Measurements from ENCODE around the gene CHI3L1.

Gene CHI3L1

GRCh38 chr1:203167026-203167912, 19.2 kb downstream of the CHI3L1 start:
- DNase-seq: no peak

GRCh38 chr1:203166192-203166940, 20.1 kb downstream of the CHI3L1 start:
- no peak for DNase-seq

- DNase-seq: no peak
Measured at GRCh38 chr1:203165800-203166161, 20.7 kb downstream of the CHI3L1 start.

GRCh38 chr1:203165101-203165799, 21.3 kb downstream of the CHI3L1 start:
- DNase-seq: no peak

GRCh38 chr1:203163891-203164635, 22.4 kb downstream of the CHI3L1 start:
- DNase-seq: no peak

GRCh38 chr1:203162403-203162802, 24.1 kb downstream of the CHI3L1 start:
- no peak for DNase-seq

- no peak for DNase-seq
Measured at GRCh38 chr1:203161703-203162102, 24.8 kb downstream of the CHI3L1 start.

- no peak for DNase-seq
Measured at GRCh38 chr1:203161175-203161574, 25.3 kb downstream of the CHI3L1 start.

- no peak for DNase-seq
Measured at GRCh38 chr1:203159844-203160243, 26.7 kb downstream of the CHI3L1 start.

- DNase-seq: no peak
Measured at GRCh38 chr1:203158960-203159665, 27.4 kb downstream of the CHI3L1 start.

GRCh38 chr1:203158423-203158822, 28.1 kb downstream of the CHI3L1 start:
- no peak for DNase-seq

- no peak for DNase-seq
Measured at GRCh38 chr1:203156280-203156679, 30.2 kb downstream of the CHI3L1 start.

- DNase-seq: no peak
Measured at GRCh38 chr1:203153989-203154821, 32.3 kb downstream of the CHI3L1 start.

- DNase-seq: no peak
Measured at GRCh38 chr1:203153051-203153988, 33.2 kb downstream of the CHI3L1 start.

GRCh38 chr1:203152158-203153034, 34.1 kb downstream of the CHI3L1 start:
- no peak for DNase-seq

- no peak for DNase-seq
Measured at GRCh38 chr1:203151362-203152157, 34.9 kb downstream of the CHI3L1 start.

GRCh38 chr1:203150511-203151297, 35.8 kb downstream of the CHI3L1 start:
- DNase-seq: no peak
